Glutamatergic neuron (in vitro differentiated cells): ENCODE data around the gene TSPAN4. TPM values are rescaled to one million over a fixed set of nuclear protein-coding genes. Genes with fewer than 3 reads are reported as not detected.

Experiments
- DNase-seq: peaks from one replicate; pipeline ENCODE4 v3.0.0; 2022
- H3K27ac Mint-ChIP-seq: one replicate; pipeline ENCODE4 v1.8.0; 2020; ENCODE audit warnings: mild to moderate bottlenecking, mixed read lengths, inconsistent platforms; ENCODE audit not compliant: unreplicated experiment
- H3K27me3 Mint-ChIP-seq: one replicate; pipeline ENCODE4 v1.8.0; 2020; ENCODE audit warnings: mild to moderate bottlenecking, moderate library complexity, mixed read lengths, inconsistent platforms; ENCODE audit not compliant: unreplicated experiment
- H3K36me3 Mint-ChIP-seq: one replicate; pipeline ENCODE4 v1.8.0; 2020; ENCODE audit warnings: mild to moderate bottlenecking, mixed read lengths, inconsistent platforms; ENCODE audit not compliant: unreplicated experiment
- H3K4me1 Mint-ChIP-seq: one replicate; pipeline ENCODE4 v1.8.0; 2020; ENCODE audit warnings: mild to moderate bottlenecking, low read depth, mixed read lengths, inconsistent platforms; ENCODE audit not compliant: unreplicated experiment
- H3K4me3 Mint-ChIP-seq: one replicate; pipeline ENCODE4 v1.8.0; 2020; ENCODE audit warnings: mild to moderate bottlenecking, mixed read lengths, inconsistent platforms; ENCODE audit not compliant: unreplicated experiment
- H3K9me3 Mint-ChIP-seq: one replicate; pipeline ENCODE4 v1.8.0; 2020; ENCODE audit warnings: mild to moderate bottlenecking, moderate library complexity, mixed read lengths, inconsistent platforms; ENCODE audit not compliant: unreplicated experiment
- CTCF ChIP-seq: fragments of 200-600 bp; sonication (generic); IDR thresholded peaks from one replicate; pipeline ENCODE4 v1.5.0; 2021; ENCODE audit not compliant: partially characterized antibody, unreplicated experiment
- long read RNA-seq: library from polyadenylated mRNA; unstranded; transcript quantifications from one replicate; pipeline ENCODE4 v2.0.0, GENCODE V29; 2020; ENCODE audit not compliant: unreplicated experiment
- total RNA-seq: library from RNA; stranded (reverse); fragmentation: NEBNext Ultra II Directional; extraction: Animal tissue kit (Norgen Biotek cat#: 25700); gene quantifications from one replicate; pipeline ENCODE4 v1.2.1, GENCODE V29; 2021; ENCODE audit not compliant: unreplicated experiment

The TSPAN4 gene, protein sequence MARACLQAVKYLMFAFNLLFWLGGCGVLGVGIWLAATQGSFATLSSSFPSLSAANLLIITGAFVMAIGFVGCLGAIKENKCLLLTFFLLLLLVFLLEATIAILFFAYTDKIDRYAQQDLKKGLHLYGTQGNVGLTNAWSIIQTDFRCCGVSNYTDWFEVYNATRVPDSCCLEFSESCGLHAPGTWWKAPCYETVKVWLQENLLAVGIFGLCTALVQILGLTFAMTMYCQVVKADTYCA
- 82.5 TPM for total RNA-seq
- long read RNA-seq, partial matches to known transcripts = 5 of 9 reads
- long read RNA-seq, other reads (novel, unspliced or antisense) = 3 of 9 reads

DNA sequence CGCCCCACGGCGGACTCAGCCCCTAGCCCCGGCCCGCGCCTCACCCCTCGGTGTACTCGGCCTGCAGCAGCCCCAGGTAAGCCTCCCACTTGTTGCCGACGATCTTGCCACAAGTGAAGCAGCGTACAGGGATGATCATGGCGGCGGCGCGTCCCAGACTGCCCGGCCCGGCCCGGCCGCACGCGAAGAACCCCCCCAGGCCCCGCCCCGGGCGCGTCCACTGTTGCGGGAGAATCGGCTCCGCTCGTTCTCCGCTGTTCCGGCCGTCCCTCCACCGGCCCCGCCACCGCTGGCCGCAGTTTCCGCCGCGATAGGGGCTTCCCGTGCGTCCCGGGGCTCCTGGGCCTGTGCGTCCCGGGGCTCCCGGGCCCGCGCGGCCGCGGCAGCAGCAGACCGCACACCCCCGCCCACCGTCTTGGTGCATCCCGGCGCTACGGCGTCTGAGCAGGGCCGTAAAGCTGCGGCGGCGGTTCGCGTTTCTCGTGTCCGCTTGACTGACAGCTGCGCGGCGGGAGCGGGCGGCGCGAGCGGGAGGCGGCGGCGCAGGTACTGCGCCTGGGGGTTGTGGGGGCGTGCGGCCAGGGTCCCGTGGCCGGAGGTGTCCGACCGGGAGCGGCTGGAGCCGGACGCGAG, at the start of gene TSPAN4, which contains the start of gene POLR2L:
TSPAN4 (plus strand) TSS at position 483 of the 633 bp plus-strand sequence. CDS start 7,453 bp downstream, outside the sequence.
POLR2L (minus strand) TSS at position 160 of the 633 bp plus-strand sequence; CDS start at position 139, 21 bp downstream.
- H3K27me3 Mint-ChIP-seq = peaks cover 17% of the 10 kb centered on the region
- DNase-seq = peak; percentile 94
- H3K27ac Mint-ChIP-seq = peak within 1 kb of the TSS; percentile 78
- no peak for TF ChIP-seq CTCF
- peak within 1 kb of the TSS; percentile 88 for H3K4me3 Mint-ChIP-seq
- peaks cover 26% of the 10 kb centered on the region for H3K9me3 Mint-ChIP-seq
- H3K4me1 Mint-ChIP-seq = peaks cover 22% of the 10 kb centered on the region
- H3K36me3 Mint-ChIP-seq = no peaks in the 10 kb centered on the region

GRCh38 chr11:792873-793272, 49.8 kb upstream of the TSPAN4 start:
- Mint-ChIP-seq H3K4me3 (no peak overlapping the region), H3K27ac (no peak overlapping the region), H3K27me3 (peaks cover 7% of the 10 kb centered on the region), H3K9me3 (peaks cover 10% of the 10 kb centered on the region), H3K36me3 (no peaks in the 10 kb centered on the region), H3K4me1 (peaks cover 13% of the 10 kb centered on the region)
- DNase-seq = no peak
- no peak for TF ChIP-seq CTCF

GRCh38 chr11:793556-793955, 49.1 kb upstream of the TSPAN4 start:
- Mint-ChIP-seq H3K9me3 (peaks cover 10% of the 10 kb centered on the region), H3K4me1 (peaks cover 13% of the 10 kb centered on the region), H3K27me3 (peaks cover 7% of the 10 kb centered on the region), H3K4me3 (peak overlapping the region; percentile 65), H3K36me3 (no peaks in the 10 kb centered on the region), H3K27ac (peak overlapping the region; percentile 83)
- no peak for DNase-seq
- TF ChIP-seq CTCF = no peak

DNA sequence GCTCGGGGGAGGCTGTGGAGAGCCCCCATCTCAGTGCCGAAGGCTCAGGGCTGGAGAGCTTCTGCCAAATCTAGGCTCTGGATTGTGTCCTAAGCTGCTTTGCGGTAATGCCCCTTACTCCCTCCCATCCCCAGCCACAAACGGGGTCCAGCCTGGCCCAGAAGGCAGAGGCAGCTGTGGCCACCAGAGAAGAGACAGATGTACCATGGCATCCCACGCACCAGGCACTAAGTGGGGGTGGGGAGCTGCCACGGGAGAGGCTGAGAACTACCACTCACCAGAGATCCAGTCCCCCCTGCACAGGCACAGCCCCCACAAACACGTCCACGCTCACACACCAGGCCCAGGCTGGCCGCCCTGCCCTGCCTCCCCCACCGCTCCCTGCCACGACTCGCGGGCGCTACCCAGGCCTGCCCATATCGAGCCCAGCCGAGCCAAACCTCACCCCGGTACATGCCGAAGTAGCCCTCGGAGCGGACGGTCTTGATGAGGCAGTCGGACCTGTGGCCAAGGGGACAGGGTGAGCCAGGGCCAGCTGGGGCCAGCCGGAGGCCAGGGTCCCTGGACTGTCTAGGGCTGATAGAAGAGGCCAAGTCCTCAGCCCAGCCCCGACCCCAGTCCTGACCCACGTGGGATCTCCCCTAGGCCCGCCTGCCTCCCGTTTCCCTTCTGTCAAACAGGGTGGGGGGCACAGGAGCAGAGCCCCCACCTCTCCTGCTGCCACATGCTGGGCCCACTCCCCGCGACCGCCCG, 48.5 kb upstream of the TSPAN4 start:
- peak overlapping the region; percentile 83 for H3K27ac Mint-ChIP-seq
- no peak for TF ChIP-seq CTCF
- peaks cover 7% of the 10 kb centered on the region for H3K27me3 Mint-ChIP-seq
- no peak for DNase-seq
- peak overlapping the region; percentile 65 for H3K4me3 Mint-ChIP-seq
- peaks cover 10% of the 10 kb centered on the region for H3K9me3 Mint-ChIP-seq
- H3K4me1 Mint-ChIP-seq = peaks cover 10% of the 10 kb centered on the region
- no peaks in the 10 kb centered on the region for H3K36me3 Mint-ChIP-seq
